Ascending aorta (tissue), 2 donors: Measurements from ENCODE around the gene ELL3. TPM values are rescaled to one million over a fixed set of nuclear protein-coding genes. Genes with fewer than 3 reads are reported as not detected.
"Not testable (repeated sequence)": the region's sequence is repeated elsewhere in the genome, so short reads cannot be mapped to it uniquely, and the experiment has no call there.

Source experiments
- DNase-seq, 2 donors: peaks; one replicate each; pipeline ENCODE4 v3.0.0-alpha.2; 2019; ENCODE audit warnings: low spot score in 2 of 2
- H3K27ac ChIP-seq, 2 donors: fragments of 200-600 bp; sonication (generic); one replicate each; pipeline ENCODE4 v1.5.1; 2016 to 2017; ENCODE audit warnings: mild to moderate bottlenecking in 1 of 2
- H3K27me3 ChIP-seq: fragments of 200-600 bp; sonication (generic); one replicate; pipeline ENCODE4 v1.5.1; 2017
- H3K36me3 ChIP-seq, 2 donors: fragments of 200-600 bp; sonication (generic); one replicate each; pipeline ENCODE4 v1.5.1; 2016
- H3K4me1 ChIP-seq, 2 donors: fragments of 200-600 bp; sonication (generic); one replicate each; pipeline ENCODE4 v1.5.1; 2016 to 2017; ENCODE audit warnings: mild to moderate bottlenecking in 1 of 2
- H3K4me3 ChIP-seq, 2 donors: fragments of 200-600 bp; sonication (generic); one replicate each; pipeline ENCODE4 v1.5.1; 2016 to 2017; ENCODE audit warnings: mild to moderate bottlenecking in 1 of 2
- H3K9me3 ChIP-seq, 2 donors: fragments of 200-600 bp; sonication (generic); one replicate each; pipeline ENCODE4 v1.5.1; 2016
- intact Hi-C: fragments of 100-400 bp; cut with DNase I; formaldehyde crosslinking; loops from one replicate; pipeline ENCODE4 v1.15.1; 2023
- total RNA-seq: library from RNA; depleted of rRNA; stranded (reverse); fragments of >200 nt; gene quantifications from one replicate; pipeline ENCODE4 v1.1.0, GENCODE V29; 2016
- TF ChIP-seq, protein P1 (sequence below), 3 experiments: fragments of 200-600 bp in 2 of 3; fragments of 450-650 bp in 1 of 3; sonication (generic) in 2 of 3; IDR thresholded peaks; one replicate each; pipeline ENCODE4 v1.5.1; 2016 to 2019; ENCODE audit warnings: antibody characterized with exemption in 3 of 3, mild to moderate bottlenecking in 1 of 3, moderate library complexity in 1 of 3

The ELL3 gene
- total RNA-seq, 1 donor from 2014 or later, result 39.5 TPM

DNA sequence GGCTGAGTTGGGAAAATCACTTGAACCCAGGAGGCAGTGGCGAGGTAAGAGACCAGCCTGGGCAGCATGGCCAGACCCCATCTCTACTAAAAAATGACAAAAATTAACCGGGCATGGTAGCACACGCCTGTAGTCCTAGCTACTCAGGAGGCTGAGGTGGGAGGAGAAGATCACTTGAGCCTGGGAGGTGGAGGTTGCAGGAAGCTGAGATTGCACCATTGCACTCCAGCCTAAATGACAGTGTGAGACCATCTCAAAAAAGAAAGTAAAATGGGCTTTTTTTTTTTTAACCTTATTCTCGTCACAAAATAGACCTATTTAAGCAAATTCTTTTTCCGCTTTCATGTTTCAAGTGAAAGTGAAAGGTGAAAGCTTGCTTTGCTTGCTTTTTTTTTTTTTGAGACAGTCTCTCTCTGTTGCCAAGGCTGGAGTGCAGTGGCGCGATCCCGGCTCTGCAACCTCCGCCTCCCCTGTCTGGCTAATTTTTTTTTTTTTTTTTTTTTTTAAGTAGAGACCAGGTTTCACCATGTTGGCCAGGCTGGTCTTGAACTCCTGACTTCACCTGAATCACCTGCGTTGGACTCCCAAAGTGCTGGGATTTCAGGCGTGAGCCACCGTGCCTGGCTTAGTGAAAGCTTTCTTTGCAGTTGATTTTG is 26.9 kb downstream of the ELL3 start:
- intact Hi-C loops, result no loop called here
- Histone ChIP-seq H3K36me3 (peaks cover 10 to 21% of the 10 kb centered on the region in 2 donors), H3K4me3 (peak overlapping the region in 1 of 2 donors; percentile 0), H3K4me1 (peaks cover 3 to 14% of the 10 kb centered on the region in 2 donors), H3K27me3 (no peaks in the 10 kb centered on the region), H3K27ac (no peak overlapping the region), H3K9me3 (no peaks in the 10 kb centered on the region)
- TF ChIP-seq, protein P1, sequence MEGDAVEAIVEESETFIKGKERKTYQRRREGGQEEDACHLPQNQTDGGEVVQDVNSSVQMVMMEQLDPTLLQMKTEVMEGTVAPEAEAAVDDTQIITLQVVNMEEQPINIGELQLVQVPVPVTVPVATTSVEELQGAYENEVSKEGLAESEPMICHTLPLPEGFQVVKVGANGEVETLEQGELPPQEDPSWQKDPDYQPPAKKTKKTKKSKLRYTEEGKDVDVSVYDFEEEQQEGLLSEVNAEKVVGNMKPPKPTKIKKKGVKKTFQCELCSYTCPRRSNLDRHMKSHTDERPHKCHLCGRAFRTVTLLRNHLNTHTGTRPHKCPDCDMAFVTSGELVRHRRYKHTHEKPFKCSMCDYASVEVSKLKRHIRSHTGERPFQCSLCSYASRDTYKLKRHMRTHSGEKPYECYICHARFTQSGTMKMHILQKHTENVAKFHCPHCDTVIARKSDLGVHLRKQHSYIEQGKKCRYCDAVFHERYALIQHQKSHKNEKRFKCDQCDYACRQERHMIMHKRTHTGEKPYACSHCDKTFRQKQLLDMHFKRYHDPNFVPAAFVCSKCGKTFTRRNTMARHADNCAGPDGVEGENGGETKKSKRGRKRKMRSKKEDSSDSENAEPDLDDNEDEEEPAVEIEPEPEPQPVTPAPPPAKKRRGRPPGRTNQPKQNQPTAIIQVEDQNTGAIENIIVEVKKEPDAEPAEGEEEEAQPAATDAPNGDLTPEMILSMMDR (IDR thresholded peaks at IDR 0.05), result no peak
- DNase-seq, result no peak

DNA sequence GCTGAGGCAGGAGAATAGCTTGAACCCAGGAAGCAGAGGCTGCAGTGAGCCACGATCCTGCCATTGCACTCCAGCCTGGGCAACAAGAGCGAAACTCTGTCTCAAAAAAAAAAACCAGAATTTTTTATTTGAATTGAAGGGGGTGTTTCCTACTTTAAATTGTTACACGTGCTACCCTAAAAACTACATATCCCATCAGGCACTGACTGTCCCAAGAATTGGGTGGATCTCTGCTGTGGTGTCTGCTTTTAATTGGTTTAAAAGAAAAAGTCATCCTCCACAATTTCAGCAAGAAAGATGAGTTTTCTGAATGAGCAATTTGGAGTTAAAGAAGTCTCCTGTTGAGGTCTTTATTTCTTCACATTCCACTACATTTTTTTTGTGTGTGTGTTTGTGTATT is 28.4 kb downstream of the ELL3 start:
- peaks cover 3 to 14% of the 10 kb centered on the region in 2 donors for H3K4me1 ChIP-seq
- H3K27me3 ChIP-seq, result no peaks in the 10 kb centered on the region
- TF ChIP-seq, protein P1 (IDR thresholded peaks at IDR 0.05), result no peak
- intact Hi-C loops, result no loop called here
- H3K36me3 ChIP-seq, result peaks cover 0 to 9% of the 10 kb centered on the region in 2 donors
- H3K4me3 ChIP-seq, result peak overlapping the region in 1 of 2 donors; percentile 85
- no peaks in the 10 kb centered on the region for H3K9me3 ChIP-seq
- no peak overlapping the region for H3K27ac ChIP-seq
- DNase-seq, result no peak

DNA sequence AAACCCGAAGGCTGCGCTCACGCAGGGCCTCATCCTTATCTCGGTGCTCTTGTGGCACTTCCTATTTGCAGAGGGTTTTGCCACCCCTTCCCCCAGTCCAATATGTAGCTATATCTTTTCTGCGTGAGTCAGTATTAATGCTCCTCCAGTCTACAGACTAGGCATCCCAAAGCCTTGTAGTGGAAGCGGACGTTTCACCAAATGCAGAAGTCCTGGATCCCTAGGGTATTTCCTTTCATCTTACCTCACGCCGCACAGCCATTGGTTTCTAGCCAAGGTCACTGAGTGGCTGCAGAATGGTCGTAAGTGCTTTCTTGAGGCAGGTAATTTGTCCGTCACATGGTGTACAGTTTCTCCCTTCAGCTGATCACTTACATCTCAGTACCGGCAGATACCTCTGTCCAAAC is 29.9 kb downstream of the ELL3 start:
- not testable (repeated sequence) for DNase-seq, H3K27me3 ChIP-seq, H3K36me3 ChIP-seq, H3K9me3 ChIP-seq
- intact Hi-C loops, result loop anchor here (1.0 kb wide), 1 partner anchor 45 kb away; the partner anchor contains the start of gene SERF2
- Histone ChIP-seq H3K4me3 (peak overlapping the region; percentile 85 to 88), H3K4me1 (peaks cover 3 to 14% of the 10 kb centered on the region in 2 donors), H3K27ac (peak overlapping the region; percentile 95 to 99)

DNA sequence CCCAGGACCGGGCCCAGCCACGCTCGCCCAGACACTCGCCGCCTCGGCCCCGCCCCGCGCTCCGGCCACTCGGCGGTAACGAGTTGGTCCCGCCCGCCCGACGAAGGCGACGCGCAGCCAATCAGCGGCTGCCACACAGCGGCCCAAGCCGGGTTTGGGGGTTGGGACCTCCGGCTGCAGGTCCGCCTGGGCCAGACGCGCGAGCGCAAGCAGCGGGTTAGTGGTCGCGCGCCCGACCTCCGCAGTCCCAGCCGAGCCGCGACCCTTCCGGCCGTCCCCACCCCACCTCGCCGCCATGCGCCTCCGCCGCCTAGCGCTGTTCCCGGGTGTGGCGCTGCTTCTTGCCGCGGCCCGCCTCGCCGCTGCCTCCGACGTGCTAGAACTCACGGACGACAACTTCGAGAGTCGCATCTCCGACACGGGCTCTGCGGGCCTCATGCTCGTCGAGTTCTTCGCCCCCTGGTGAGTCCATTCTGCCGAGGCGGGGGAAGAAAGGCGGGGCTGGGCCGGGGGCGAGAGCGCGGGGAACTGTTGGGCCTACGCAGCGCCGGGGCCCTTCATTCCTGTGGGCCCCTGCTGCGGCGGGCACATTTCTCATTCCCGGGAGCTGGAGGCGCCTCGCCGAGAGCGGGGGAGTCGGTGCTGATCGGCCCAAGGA is 30.4 kb downstream of the ELL3 start, which contains the start of gene PDIA3:
Gene PDIA3 (plus strand): TSS at position 194 of the 658 bp plus-strand sequence. CDS start 102 bp downstream, at position 296.
- Histone ChIP-seq H3K4me1 (peaks cover 3 to 12% of the 10 kb centered on the region in 2 donors), H3K4me3 (peak within 1 kb of the TSS; percentile 85 to 88), H3K27ac (peak within 1 kb of the TSS; percentile 95 to 99)
- intact Hi-C loops, result loop anchor here (1.0 kb wide), 1 partner anchor 46 kb away; the partner anchor contains the start of gene SERF2
- H3K27me3 ChIP-seq, H3K36me3 ChIP-seq, H3K9me3 ChIP-seq: not testable (repeated sequence)
- TF ChIP-seq, protein P1 (IDR thresholded peaks at IDR 0.05), result peak in 2 of 3 experiments; percentile 6 to 19
- peak; percentile 65 to 95 for DNase-seq

DNA sequence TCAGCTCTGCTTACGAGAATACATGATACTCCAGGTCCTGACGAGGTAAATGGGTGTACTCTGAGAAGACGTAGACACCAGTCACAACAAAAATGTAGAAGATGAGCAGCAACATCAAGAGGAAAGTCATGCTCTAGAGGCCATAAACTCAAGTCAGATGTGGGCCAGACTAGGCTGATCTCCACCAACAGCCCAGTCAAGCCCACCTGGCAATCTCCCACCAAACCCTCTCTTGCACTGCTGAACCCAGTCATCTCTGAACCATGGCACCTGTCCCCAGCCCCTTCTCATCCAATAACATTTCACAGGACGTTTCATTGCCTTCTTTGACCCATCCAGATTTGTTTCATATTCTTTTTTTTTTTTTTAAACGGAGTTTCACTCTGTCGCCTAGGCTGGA is 41.4 kb downstream of the ELL3 start:
- TF ChIP-seq, protein P1 (IDR thresholded peaks at IDR 0.05), result no peak
- intact Hi-C loops, result no loop called here

DNA sequence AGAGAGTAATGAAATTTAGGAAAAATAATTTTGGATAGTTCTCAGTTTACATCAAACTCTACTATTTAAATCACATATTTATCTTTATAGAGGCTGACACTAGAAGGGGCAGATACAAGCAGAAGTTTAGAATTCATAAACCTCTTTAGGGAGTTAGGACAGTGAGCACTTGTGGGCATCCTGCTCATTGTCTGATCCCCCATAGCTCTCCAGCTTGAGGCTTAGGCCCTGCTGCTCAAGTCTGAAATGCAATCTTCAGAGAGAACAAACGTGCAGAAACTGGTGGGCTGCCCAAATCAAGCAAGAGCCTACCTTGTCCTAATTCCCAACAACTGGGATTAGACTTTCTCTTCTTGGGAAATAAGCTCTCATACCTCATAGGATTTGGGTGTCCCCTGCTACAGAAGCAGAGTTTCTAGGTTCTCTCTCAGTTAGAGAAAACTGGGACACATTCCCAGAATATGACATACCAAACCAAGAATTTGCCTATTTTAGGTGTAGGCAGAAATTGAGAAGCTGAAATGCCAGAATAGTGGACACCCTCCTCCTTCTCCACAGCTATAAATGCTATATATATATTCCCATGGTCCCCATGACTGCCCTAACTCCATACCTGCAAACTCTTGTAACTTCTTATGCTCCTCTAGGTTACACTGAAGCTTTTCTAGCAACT is 48.6 kb downstream of the ELL3 start:
- H3K27me3 ChIP-seq, H3K36me3 ChIP-seq, H3K9me3 ChIP-seq, intact Hi-C loops, DNase-seq, H3K4me3 ChIP-seq, H3K4me1 ChIP-seq: not testable (repeated sequence)
- peak overlapping the region; percentile 71 to 78 for H3K27ac ChIP-seq

More for the DNA sequence above, 41.4 kb downstream of the ELL3 start:
- Histone ChIP-seq H3K27ac (no peak overlapping the region), H3K4me3 (no peak overlapping the region), H3K4me1 (no peaks in the 10 kb centered on the region), H3K9me3 (no peaks in the 10 kb centered on the region), H3K36me3 (no peaks in the 10 kb centered on the region), H3K27me3 (no peaks in the 10 kb centered on the region)
- DNase-seq, result no peak

DNA sequence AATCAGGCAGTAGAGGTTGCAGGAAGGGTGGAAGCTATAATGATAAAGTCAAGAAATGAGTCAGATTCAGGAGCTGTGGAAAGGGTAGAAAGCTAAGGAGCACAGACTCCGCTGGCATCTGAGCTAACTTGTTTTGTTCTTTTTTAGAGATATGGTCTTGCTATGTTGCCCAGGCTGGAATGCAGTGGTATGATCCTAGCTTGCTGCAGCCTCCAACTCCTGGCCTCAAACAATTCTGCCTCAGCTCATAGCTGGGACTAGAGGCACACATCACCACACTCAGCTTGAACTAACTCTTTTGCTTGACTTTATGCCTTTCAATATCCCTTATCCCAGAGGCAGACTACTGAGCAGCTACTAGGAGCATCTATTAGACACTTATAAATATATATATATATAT is 50.5 kb downstream of the ELL3 start:
- H3K27ac ChIP-seq, intact Hi-C loops, H3K27me3 ChIP-seq, H3K4me3 ChIP-seq, H3K36me3 ChIP-seq, H3K4me1 ChIP-seq, H3K9me3 ChIP-seq, DNase-seq: not testable (repeated sequence)
